GM08714 (cell line): ENCODE measurements around the gene FTHL17.

ENCODE experiments used
- H3K4me3 ChIP-seq: fragments of 200-500 bp; sonication (Bioruptor generic); 2 replicates; pipeline ENCODE4 v1.5.1; 2014; ENCODE audit warnings: mild to moderate bottlenecking, low read length, inconsistent platforms
- ZNF274 ChIP-seq: IDR thresholded peaks from 2 replicates; pipeline ENCODE4 v1.6.1; 2012; ENCODE audit warnings: mild to moderate bottlenecking, low read depth, low read length

The FTHL17 gene

GRCh38 chrX:31071725-31072124 is at the start of gene FTHL17:
FTHL17 (minus strand) TSS chrX:31072041; CDS start chrX:31071953, 88 bp downstream.
- no peak within 1 kb of the TSS for H3K4me3 ChIP-seq
- TF ChIP-seq ZNF274, result no peak

DNA sequence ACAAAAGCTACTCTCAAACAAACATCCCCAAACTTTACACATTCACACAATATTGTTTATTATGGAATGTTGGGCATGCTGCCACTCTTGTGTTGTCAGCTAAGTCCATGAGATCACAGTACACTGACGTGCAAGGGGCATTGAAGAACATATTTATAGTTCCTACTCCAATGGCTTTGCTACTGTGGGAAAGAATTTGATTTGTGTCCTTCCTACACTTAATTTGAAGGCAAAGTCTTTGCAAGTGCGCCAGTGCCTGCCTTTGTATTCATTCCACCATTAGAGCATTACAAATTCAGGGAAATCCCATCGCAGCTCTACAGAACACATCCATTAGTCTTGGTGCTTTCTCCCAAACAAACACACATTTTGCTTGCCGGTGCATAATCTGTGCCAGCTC is 45.4 kb upstream of the FTHL17 start:
- TF ChIP-seq ZNF274, result no peak
- no peak overlapping the region for H3K4me3 ChIP-seq

DNA sequence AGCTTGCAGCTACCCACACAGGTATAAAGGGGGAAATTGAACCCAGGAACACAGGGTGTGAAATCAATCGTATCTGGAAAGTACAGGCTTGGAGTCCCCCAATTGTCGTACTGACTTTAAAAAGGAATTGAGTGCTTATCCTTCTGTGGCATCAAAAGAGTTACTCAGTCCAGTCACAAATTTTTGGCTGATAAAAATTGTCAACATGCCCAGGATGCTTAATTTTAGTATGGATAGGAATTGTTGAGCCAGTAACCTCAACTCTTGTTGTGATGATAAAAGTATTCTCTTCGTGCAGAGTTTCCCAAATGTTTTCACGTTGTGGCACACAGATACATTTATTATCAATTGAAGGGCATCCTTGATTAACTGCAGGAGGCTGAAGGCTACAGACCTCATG is 43.6 kb upstream of the FTHL17 start:
- TF ChIP-seq ZNF274, result no peak
- H3K4me3 ChIP-seq, result no peak overlapping the region

GRCh38 chrX:31114858-31115257 is 43.0 kb upstream of the FTHL17 start:
- no peak overlapping the region for H3K4me3 ChIP-seq
- TF ChIP-seq ZNF274, result no peak

- no peak for TF ChIP-seq ZNF274
- H3K4me3 ChIP-seq, result no peak overlapping the region
Measured at GRCh38 chrX:31112226-31112999, 40.6 kb upstream of the FTHL17 start.

- TF ChIP-seq ZNF274, result no peak
- H3K4me3 ChIP-seq, result no peak overlapping the region
Measured at GRCh38 chrX:31110657-31111056, 38.8 kb upstream of the FTHL17 start.

GRCh38 chrX:31099536-31100090 is 27.8 kb upstream of the FTHL17 start:
- H3K4me3 ChIP-seq, result no peak overlapping the region
- no peak for TF ChIP-seq ZNF274

- TF ChIP-seq ZNF274, result no peak
- H3K4me3 ChIP-seq, result no peak overlapping the region
Measured at GRCh38 chrX:31098079-31098478, 26.2 kb upstream of the FTHL17 start.

DNA sequence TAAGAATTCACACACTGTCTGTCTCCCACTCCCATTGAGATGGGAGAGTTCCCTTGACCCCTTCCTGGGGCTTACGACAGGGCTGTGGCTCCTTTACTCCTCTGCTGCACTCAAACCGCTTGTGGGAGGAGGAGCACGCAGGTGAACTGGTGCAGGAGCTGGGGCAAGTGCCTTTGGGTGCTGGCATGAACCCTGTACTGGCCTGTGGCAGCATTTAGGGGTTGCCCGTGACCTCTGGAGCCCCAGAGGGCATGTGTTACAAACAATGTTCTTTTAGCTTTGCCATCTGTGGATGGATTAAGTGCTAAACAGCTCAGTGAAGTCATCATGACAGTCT is 21.8 kb upstream of the FTHL17 start:
- TF ChIP-seq ZNF274, result no peak
- no peak overlapping the region for H3K4me3 ChIP-seq

- no peak overlapping the region; the same call in 1 of the 2 replicates for H3K4me3 ChIP-seq
- no peak for TF ChIP-seq ZNF274
Measured at GRCh38 chrX:31092970-31093638, 21.3 kb upstream of the FTHL17 start.

GRCh38 chrX:31092476-31092875 is 20.6 kb upstream of the FTHL17 start:
- no peak for TF ChIP-seq ZNF274

GRCh38 chrX:31091819-31092218 is 20.0 kb upstream of the FTHL17 start:
- TF ChIP-seq ZNF274, result no peak
- no peak overlapping the region for H3K4me3 ChIP-seq

More at GRCh38 chrX:31092476-31092875, 20.6 kb upstream of the FTHL17 start:
- H3K4me3 ChIP-seq, result no peak overlapping the region

- H3K4me3 ChIP-seq, result no peak overlapping the region
Measured at GRCh38 chrX:31074522-31074921, 2.7 kb upstream of the FTHL17 start.

GRCh38 chrX:31071262-31071661 is 579 bp downstream of the FTHL17 start:
- no peak overlapping the region for H3K4me3 ChIP-seq
- TF ChIP-seq ZNF274, result no peak

More at GRCh38 chrX:31074522-31074921, 2.7 kb upstream of the FTHL17 start:
- TF ChIP-seq ZNF274, result no peak

- TF ChIP-seq ZNF274, result no peak
- no peak overlapping the region for H3K4me3 ChIP-seq
Measured at GRCh38 chrX:31070057-31070468, 1.8 kb downstream of the FTHL17 start.

DNA sequence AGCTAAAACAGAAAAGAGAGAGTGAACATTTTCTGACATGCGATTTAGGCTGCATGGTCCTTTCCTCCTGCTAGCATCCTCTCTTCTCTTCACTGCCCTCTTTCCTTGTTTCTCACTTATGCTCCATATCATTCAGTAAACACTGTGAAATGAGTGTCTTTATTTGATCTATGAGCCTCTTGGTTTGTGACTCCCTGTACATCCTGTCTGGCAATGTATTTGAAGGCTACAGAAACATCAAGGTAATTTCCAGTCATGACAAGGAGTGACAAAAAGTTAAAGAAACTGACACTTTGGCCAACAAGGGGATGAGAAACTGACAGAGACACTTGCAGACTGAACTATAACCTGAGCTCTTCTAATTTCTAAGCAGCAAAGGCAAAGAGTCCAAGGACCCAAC is 8.7 kb downstream of the FTHL17 start:
- no peak overlapping the region for H3K4me3 ChIP-seq
- no peak for TF ChIP-seq ZNF274
